Keratinocyte (primary cell): ENCODE results near the gene TXNRD1. TPM values are rescaled to one million over a fixed set of nuclear protein-coding genes. Genes with fewer than 3 reads are reported as not detected.

Experiments used
- DNase-seq: peaks from one replicate; pipeline ENCODE4 v3.0.0-alpha.2; 2011; ENCODE audit warnings: low read depth, missing footprints, low spot score
- FAIRE-seq: peaks from 2 replicates; lab custom pipeline; 2011; peaks lifted over from hg19 to GRCh38; lab: Jason Lieb, UNC
- H2AFZ ChIP-seq: 2 replicates; pipeline ENCODE4 v1.6.0; 2012; ENCODE audit warnings: low read length, control low read depth, inconsistent platforms; ENCODE audit not compliant: control insufficient read depth
- H3K27ac ChIP-seq: 2 replicates; pipeline ENCODE4 v1.5.1; 2011; ENCODE audit warnings: low read length; ENCODE audit not compliant: control insufficient read depth, insufficient read depth
- H3K27me3 ChIP-seq: 3 replicates; pipeline ENCODE4 v1.6.0; 2011; ENCODE audit warnings: low read length; ENCODE audit not compliant: control insufficient read depth, insufficient read depth; ENCODE audit errors: extremely low read depth
- H3K36me3 ChIP-seq, 2 experiments: 2 replicates in 1 of 2; 3 replicates in 1 of 2; pipeline ENCODE4 v1.5.1; 2011; ENCODE audit warnings: low read length in 2 of 2, mild to moderate bottlenecking in 1 of 2; ENCODE audit not compliant: control insufficient read depth in 2 of 2, insufficient read depth in 2 of 2; ENCODE audit errors: extremely low read depth in 1 of 2
- H3K4me1 ChIP-seq: 3 replicates; pipeline ENCODE4 v1.5.1; 2011; ENCODE audit warnings: low read length; ENCODE audit not compliant: control insufficient read depth, insufficient read depth; ENCODE audit errors: extremely low read depth
- H3K4me2 ChIP-seq: 3 replicates; pipeline ENCODE4 v1.6.0; 2011; ENCODE audit warnings: low read depth, low read length; ENCODE audit not compliant: control insufficient read depth, insufficient read depth; ENCODE audit errors: extremely low read depth
- H3K4me3 ChIP-seq, 3 experiments: fragments of 200-600 bp in 1 of 3; sonication (generic) in 1 of 3; 2 replicates in 2 of 3; 3 replicates in 1 of 3; pipeline ENCODE4 v1.5.1; 2011 to 2016; ENCODE audit warnings: low read length in 3 of 3, mild to moderate bottlenecking in 3 of 3, control low read depth in 2 of 3, inconsistent platforms in 1 of 3, low read depth in 1 of 3, mixed read lengths in 1 of 3, mixed run types in 1 of 3, moderate library complexity in 1 of 3; ENCODE audit not compliant: control insufficient read depth in 2 of 3, insufficient read depth in 2 of 3; ENCODE audit errors: extremely low read depth in 1 of 3
- H3K79me2 ChIP-seq: 2 replicates; pipeline ENCODE4 v1.6.0; 2012; ENCODE audit warnings: low read length; ENCODE audit not compliant: control insufficient read depth, insufficient read depth
- H3K9ac ChIP-seq: 3 replicates; pipeline ENCODE4 v1.6.0; 2011; ENCODE audit warnings: low read length; ENCODE audit not compliant: control insufficient read depth, insufficient read depth; ENCODE audit errors: extremely low read depth
- H3K9me1 ChIP-seq: 3 replicates; pipeline ENCODE4 v1.6.0; 2011; ENCODE audit warnings: low read length; ENCODE audit not compliant: control insufficient read depth, insufficient read depth; ENCODE audit errors: extremely low read depth
- H3K9me3 ChIP-seq: 2 replicates; pipeline ENCODE4 v1.5.1; 2012; ENCODE audit warnings: low read depth, low read length; ENCODE audit not compliant: control insufficient read depth
- H4K20me1 ChIP-seq: 3 replicates; pipeline ENCODE4 v1.6.0; 2011; ENCODE audit warnings: low read length; ENCODE audit not compliant: control insufficient read depth, insufficient read depth; ENCODE audit errors: extremely low read depth
- CTCF ChIP-seq, 3 experiments: IDR thresholded peaks in 1 of 3; conservative IDR thresholded peaks in 1 of 3; optimal IDR thresholded peaks in 1 of 3; 2 replicates in 2 of 3; 3 replicates in 1 of 3; pipeline versions ENCODE3 to v1.5.1; 2011; ENCODE audit warnings: low read length in 3 of 3, mild to moderate bottlenecking in 3 of 3, moderate library complexity in 2 of 3, control low read depth in 1 of 3, inconsistent platforms in 1 of 3; ENCODE audit not compliant: insufficient read depth in 2 of 3; ENCODE audit errors: extremely low read depth in 1 of 3
- EZH2 ChIP-seq: IDR thresholded peaks from one replicate; pipeline ENCODE4 v1.6.1; 2012; ENCODE audit warnings: inconsistent platforms, mild to moderate bottlenecking, low read length, moderate library complexity
- dilution Hi-C: fragments of 300-500 bp; cut with MboI; formaldehyde crosslinking; loops from one replicate; pipeline ENCODE4 v1.7.0; 2020; ENCODE audit warnings: low sequenced_read_pairs; ENCODE audit not compliant: extremely low pct_ligation_motif_present
- polyA plus RNA-seq, 5 experiments: library from polyadenylated mRNA; depleted of rRNA in 3 of 5; stranded (reverse) in 3 of 5; stranded (forward) in 1 of 5; unstranded in 1 of 5; fragments of >200 nt; gene quantifications; 1 replicate in 1 of 5; 2 replicates in 3 of 5; 3 replicates in 1 of 5; pipeline versions ENCODE4 v1.2.1 to v1.2.3, GENCODE V29; 2011 to 2012; ENCODE audit warnings: missing spikeins in 2 of 5, low read depth in 1 of 5, low replicate concordance in 1 of 5

Gene TXNRD1
- polyA plus RNA-seq, 1 donor (not counting 4 experiments of a cell fraction or from before 2014, with no cell fraction given): 88.9 TPM

- Histone ChIP-seq H3K4me2 (no peak overlapping the region), H3K9me1 (no peaks in the 10 kb centered on the region), H2AFZ (no peak overlapping the region), H4K20me1 (no peaks in the 10 kb centered on the region), H3K9ac (no peak overlapping the region), H3K27ac (no peak overlapping the region), H3K4me3 (no peak overlapping the region), H3K79me2 (no peaks in the 10 kb centered on the region), H3K4me1 (no peaks in the 10 kb centered on the region), H3K9me3 (no peaks in the 10 kb centered on the region), H3K27me3 (no peaks in the 10 kb centered on the region), H3K36me3 (no peaks in the 10 kb centered on the region)
- FAIRE-seq (no peak), DNase-seq (no peak)
- dilution Hi-C loops: loop anchor here (25.0 kb wide), 1 partner anchor 105 kb away; the partner anchor contains the start of gene EID3
- no peak for TF ChIP-seq EZH2
- no peak for TF ChIP-seq CTCF (optimal IDR thresholded peaks at IDR 0.05 in 1 of 3, IDR thresholded peaks at IDR 0.05 in 1 of 3, conservative IDR thresholded peaks at IDR 0.05 in 1 of 3; ENCODE audit: extremely low read depth in 1 of 3, insufficient read depth in 2 of 3, low read length in 3 of 3)
Measured at GRCh38 chr12:104207416-104208205, 8.0 kb upstream of the TXNRD1 start.

DNA sequence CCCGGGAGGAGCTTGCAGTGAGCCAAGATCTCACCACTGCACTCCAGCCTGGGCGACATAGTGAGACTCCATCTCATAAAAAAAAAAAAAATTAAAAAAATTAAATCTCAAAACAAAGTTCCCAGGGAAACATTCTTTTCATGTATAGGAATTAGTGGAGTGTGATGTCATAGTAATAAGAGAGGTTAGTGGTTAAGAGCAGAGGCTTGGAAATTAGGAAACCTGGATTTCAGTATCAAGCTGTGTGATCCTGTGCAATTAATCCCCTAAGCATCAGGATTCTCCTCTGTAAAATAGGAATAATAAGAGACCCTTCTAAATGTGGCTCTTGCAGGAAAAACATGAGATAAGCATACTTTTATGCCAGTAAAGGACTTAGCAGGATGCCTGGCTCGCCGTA is 3.1 kb upstream of the TXNRD1 start:
- H3K9ac ChIP-seq: no peak overlapping the region
- DNase-seq: no peak
- H2AFZ ChIP-seq: no peak overlapping the region
- no peaks in the 10 kb centered on the region for H3K27me3 ChIP-seq
- no peaks in the 10 kb centered on the region for H3K36me3 ChIP-seq
- no peaks in the 10 kb centered on the region for H4K20me1 ChIP-seq
- H3K9me1 ChIP-seq: no peaks in the 10 kb centered on the region
- H3K79me2 ChIP-seq: no peaks in the 10 kb centered on the region
- no peak for FAIRE-seq
- no peak overlapping the region for H3K4me2 ChIP-seq
- TF ChIP-seq CTCF (optimal IDR thresholded peaks at IDR 0.05 in 1 of 3, IDR thresholded peaks at IDR 0.05 in 1 of 3, conservative IDR thresholded peaks at IDR 0.05 in 1 of 3; ENCODE audit: extremely low read depth in 1 of 3, insufficient read depth in 2 of 3, low read length in 3 of 3) (no peak), EZH2 (no peak)
- no peak overlapping the region for H3K4me3 ChIP-seq
- no peaks in the 10 kb centered on the region for H3K9me3 ChIP-seq
- H3K27ac ChIP-seq: no peak overlapping the region
- dilution Hi-C loops: loop anchor here (25.0 kb wide), 1 partner anchor 100 kb away; the partner anchor contains the start of gene EID3
- peaks cover 4% of the 10 kb centered on the region for H3K4me1 ChIP-seq
